ENCODE measurements around the gene CACNA1G.

Gene CACNA1G

GRCh38 chr17:50560185-50560824, at the start of gene CACNA1G:
Gene CACNA1G, plus strand, starts transcription at chr17:50560715. Its CDS starts 745 bp downstream, at chr17:50561460.
- H3K4me3 ChIP-seq (replicated peaks in 1 of 2; ENCODE audit: low read depth in 2 of 2, low read length in 2 of 2), result peak within 1 kb of the TSS; percentile 42 to 43
- no peak for TF ChIP-seq CTCF (IDR thresholded peaks at IDR 0.05; ENCODE audit: low read depth, low read length)
- peak; percentile 78 to 88 for DNase-seq (ENCODE audit: low read depth in 2 of 2)

GRCh38 chr17:50511058-50511457, 49.5 kb upstream of the CACNA1G start:
- DNase-seq (ENCODE audit: low read depth in 2 of 2), result peak in 1 of 2 donors; percentile 45
- no peak for TF ChIP-seq CTCF (IDR thresholded peaks at IDR 0.05; ENCODE audit: low read depth, low read length)

GRCh38 chr17:50513495-50513894, 47.0 kb upstream of the CACNA1G start:
- no peak for DNase-seq (ENCODE audit: low read depth in 2 of 2)
- H3K4me3 ChIP-seq (replicated peaks in 1 of 2; ENCODE audit: low read depth in 2 of 2, low read length in 2 of 2), result no peak overlapping the region

More at GRCh38 chr17:50511058-50511457, 49.5 kb upstream of the CACNA1G start:
- H3K4me3 ChIP-seq (replicated peaks in 1 of 2; ENCODE audit: low read depth in 2 of 2, low read length in 2 of 2), result no peak overlapping the region

GRCh38 chr17:50514388-50514787, 46.1 kb upstream of the CACNA1G start:
- no peak for DNase-seq (ENCODE audit: low read depth in 2 of 2)
- TF ChIP-seq CTCF (IDR thresholded peaks at IDR 0.05; ENCODE audit: low read depth, low read length), result no peak
- H3K4me3 ChIP-seq (replicated peaks in 1 of 2; ENCODE audit: low read depth in 2 of 2, low read length in 2 of 2), result no peak overlapping the region

More at GRCh38 chr17:50513495-50513894, 47.0 kb upstream of the CACNA1G start:
- no peak for TF ChIP-seq CTCF (IDR thresholded peaks at IDR 0.05; ENCODE audit: low read depth, low read length)

GRCh38 chr17:50514936-50515702, 45.4 kb upstream of the CACNA1G start:
- peak; percentile 69 to 80 for DNase-seq (ENCODE audit: low read depth in 2 of 2)
- H3K4me3 ChIP-seq (replicated peaks in 1 of 2; ENCODE audit: low read depth in 2 of 2, low read length in 2 of 2), result no peak overlapping the region
- no peak for TF ChIP-seq CTCF (IDR thresholded peaks at IDR 0.05; ENCODE audit: low read depth, low read length)

GRCh38 chr17:50517011-50517410, 43.5 kb upstream of the CACNA1G start:
- no peak for DNase-seq (ENCODE audit: low read depth in 2 of 2)
- H3K4me3 ChIP-seq (replicated peaks in 1 of 2; ENCODE audit: low read depth in 2 of 2, low read length in 2 of 2), result no peak overlapping the region
- TF ChIP-seq CTCF (IDR thresholded peaks at IDR 0.05; ENCODE audit: low read depth, low read length), result no peak
